ENCODE results near the gene TWNK.

- TF ChIP-seq CTCF (IDR thresholded peaks at IDR 0.05) = no peak
- no peak for TF ChIP-seq NR3C1 (IDR thresholded peaks at IDR 0.05)
- TF ChIP-seq USF2 (IDR thresholded peaks at IDR 0.05) = no peak
- TF ChIP-seq POLR2A (IDR thresholded peaks at IDR 0.05; ENCODE audit: low read length) = no peak
- no peak for TF ChIP-seq RAD21 (conservative IDR thresholded peaks at IDR 0.05 in 1 of 2, IDR thresholded peaks at IDR 0.05 in 1 of 2)
- no peak for TF ChIP-seq EP300 (IDR thresholded peaks at IDR 0.05)
These were observed 20.0 kb upstream of the TWNK start for GRCh38 chr10:100967332-100967731.

All from A549 (cell line).